ENCODE data around the gene ZNF366.

The ZNF366 gene

GRCh38 chr5:72518001-72518683 is 10.9 kb upstream of the ZNF366 start:
- peak; percentile 87 to 97 for DNase-seq

GRCh38 chr5:72516916-72517315 is 9.7 kb upstream of the ZNF366 start:
- DNase-seq = no peak

GRCh38 chr5:72515211-72515610 is 8.0 kb upstream of the ZNF366 start:
- no peak for DNase-seq

- no peak for DNase-seq
These were observed 5.3 kb upstream of the ZNF366 start for GRCh38 chr5:72512593-72512860.

- no peak for DNase-seq
These were observed 4.8 kb upstream of the ZNF366 start for GRCh38 chr5:72511774-72512592.

GRCh38 chr5:72511366-72511765 is 4.2 kb upstream of the ZNF366 start:
- DNase-seq = no peak

- no peak for DNase-seq
These were observed 3.5 kb upstream of the ZNF366 start for GRCh38 chr5:72510610-72511181.

GRCh38 chr5:72509401-72509800 is 2.2 kb upstream of the ZNF366 start:
- DNase-seq = no peak

GRCh38 chr5:72508241-72509170 is 1.3 kb upstream of the ZNF366 start:
- DNase-seq = peak; percentile 50 to 58

GRCh38 chr5:72507907-72508238 is 663 bp upstream of the ZNF366 start:
- DNase-seq = no peak

GRCh38 chr5:72506158-72506549 is 1.1 kb downstream of the ZNF366 start:
- no peak for DNase-seq

- DNase-seq = peak; percentile 55 to 62
These were observed 1.6 kb downstream of the ZNF366 start for GRCh38 chr5:72505539-72506157.

- peak; percentile 62 to 86 for DNase-seq
These were observed 2.2 kb downstream of the ZNF366 start for GRCh38 chr5:72505016-72505415.

GRCh38 chr5:72503888-72504491 is 3.2 kb downstream of the ZNF366 start:
- peak; percentile 68 to 92 for DNase-seq

GRCh38 chr5:72501488-72501887 is 5.7 kb downstream of the ZNF366 start:
- no peak for DNase-seq

- DNase-seq = no peak
These were observed 7.5 kb downstream of the ZNF366 start for GRCh38 chr5:72499730-72500129.

- DNase-seq = no peak
These were observed 8.1 kb downstream of the ZNF366 start for GRCh38 chr5:72499090-72499489.

GRCh38 chr5:72498284-72498683 is 8.9 kb downstream of the ZNF366 start:
- DNase-seq = no peak

GRCh38 chr5:72497823-72498222 is 9.4 kb downstream of the ZNF366 start:
- no peak for DNase-seq

- DNase-seq = no peak
These were observed 11.8 kb downstream of the ZNF366 start for GRCh38 chr5:72495410-72495809.

- no peak for DNase-seq
These were observed 12.5 kb downstream of the ZNF366 start for GRCh38 chr5:72494623-72495124.

- peak in 1 of 2 donors; percentile 83 for DNase-seq
These were observed 17.7 kb downstream of the ZNF366 start for GRCh38 chr5:72489536-72489935.

Data from inflammatory macrophage treated with lipopolysaccharide for 1 hour (primary cell).